GM12864 (cell line): ENCODE measurements around the gene COL6A3.

Source experiments
- DNase-seq: peaks from one replicate; pipeline ENCODE4 v3.0.0-alpha.2; 2011; ENCODE audit warnings: low read depth
- H3K4me3 ChIP-seq: 2 replicates; pipeline ENCODE4 v1.5.1; 2011; ENCODE audit warnings: mild to moderate bottlenecking, low read depth, low read length, control low read depth
- TF ChIP-seq, protein P1 (sequence below): IDR thresholded peaks from 2 replicates; pipeline ENCODE4 v1.5.1; 2011; ENCODE audit warnings: low read depth, mild to moderate bottlenecking, moderate library complexity, low read length, control low read depth, inconsistent platforms; ENCODE audit errors: missing control alignments

Gene COL6A3

DNA sequence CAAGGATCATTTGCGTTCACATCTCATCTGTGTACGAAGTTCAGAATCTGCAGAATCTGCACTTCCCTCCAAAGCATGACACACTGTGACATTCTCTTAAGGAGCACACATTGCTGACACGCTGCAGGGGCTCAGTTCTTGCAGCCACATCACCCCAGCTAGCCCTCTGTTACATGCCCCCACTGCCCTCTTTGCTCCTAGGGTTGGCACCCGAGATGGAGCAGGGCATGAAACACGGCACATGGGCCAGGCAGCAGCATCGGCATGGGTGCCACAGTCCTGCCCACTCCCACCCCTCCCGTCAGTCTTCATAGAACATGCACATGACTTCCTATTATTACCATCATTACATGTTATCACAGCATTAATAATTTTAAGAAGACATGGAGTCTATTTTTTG is 76.4 kb downstream of the COL6A3 start:
- TF ChIP-seq, protein P1, sequence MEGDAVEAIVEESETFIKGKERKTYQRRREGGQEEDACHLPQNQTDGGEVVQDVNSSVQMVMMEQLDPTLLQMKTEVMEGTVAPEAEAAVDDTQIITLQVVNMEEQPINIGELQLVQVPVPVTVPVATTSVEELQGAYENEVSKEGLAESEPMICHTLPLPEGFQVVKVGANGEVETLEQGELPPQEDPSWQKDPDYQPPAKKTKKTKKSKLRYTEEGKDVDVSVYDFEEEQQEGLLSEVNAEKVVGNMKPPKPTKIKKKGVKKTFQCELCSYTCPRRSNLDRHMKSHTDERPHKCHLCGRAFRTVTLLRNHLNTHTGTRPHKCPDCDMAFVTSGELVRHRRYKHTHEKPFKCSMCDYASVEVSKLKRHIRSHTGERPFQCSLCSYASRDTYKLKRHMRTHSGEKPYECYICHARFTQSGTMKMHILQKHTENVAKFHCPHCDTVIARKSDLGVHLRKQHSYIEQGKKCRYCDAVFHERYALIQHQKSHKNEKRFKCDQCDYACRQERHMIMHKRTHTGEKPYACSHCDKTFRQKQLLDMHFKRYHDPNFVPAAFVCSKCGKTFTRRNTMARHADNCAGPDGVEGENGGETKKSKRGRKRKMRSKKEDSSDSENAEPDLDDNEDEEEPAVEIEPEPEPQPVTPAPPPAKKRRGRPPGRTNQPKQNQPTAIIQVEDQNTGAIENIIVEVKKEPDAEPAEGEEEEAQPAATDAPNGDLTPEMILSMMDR: no peak
- no peak overlapping the region for H3K4me3 ChIP-seq
- DNase-seq: no peak

DNA sequence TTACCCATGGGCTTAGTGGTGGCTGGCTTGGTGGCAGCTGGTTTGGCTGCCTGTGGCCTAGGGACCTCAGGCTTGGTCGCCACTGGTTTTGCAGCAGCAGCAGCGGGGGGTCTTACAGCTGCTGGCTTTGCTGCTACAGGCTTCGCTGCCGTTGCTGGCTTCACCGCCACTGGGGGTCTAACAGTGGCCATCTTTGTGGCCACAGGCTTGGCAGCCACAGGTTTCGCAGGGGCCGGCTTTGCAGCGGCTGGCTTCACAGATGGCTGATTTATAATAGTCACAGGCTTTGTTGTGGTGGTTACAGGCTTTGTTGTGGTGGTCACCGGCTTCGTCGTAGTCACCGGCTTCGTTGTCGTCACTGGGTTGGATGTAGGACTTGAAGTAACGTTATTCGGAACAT is 77.8 kb downstream of the COL6A3 start:
- no peak for DNase-seq
- TF ChIP-seq, protein P1: no peak
- H3K4me3 ChIP-seq: no peak overlapping the region

DNA sequence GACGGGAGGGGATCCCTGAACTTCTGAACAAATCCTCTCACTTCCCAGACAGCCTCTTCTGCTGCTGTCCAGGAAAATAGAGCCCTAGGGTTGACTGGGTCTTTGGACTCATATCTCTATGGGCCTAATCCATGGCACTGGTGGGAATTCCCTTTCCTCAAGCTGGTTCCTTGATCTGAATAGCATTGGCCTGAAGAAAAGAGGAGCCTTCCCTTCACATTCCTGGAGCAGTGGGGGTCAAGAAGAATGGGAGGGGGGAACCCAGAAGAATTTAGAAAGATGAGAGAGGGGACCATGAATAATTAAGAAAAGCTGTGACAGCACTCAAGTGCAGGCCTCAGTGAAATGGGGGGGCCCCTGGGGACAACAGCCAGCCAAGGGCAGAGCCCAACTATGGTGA is 80.2 kb downstream of the COL6A3 start:
- H3K4me3 ChIP-seq: no peak overlapping the region
- DNase-seq: no peak
- TF ChIP-seq, protein P1: no peak

DNA sequence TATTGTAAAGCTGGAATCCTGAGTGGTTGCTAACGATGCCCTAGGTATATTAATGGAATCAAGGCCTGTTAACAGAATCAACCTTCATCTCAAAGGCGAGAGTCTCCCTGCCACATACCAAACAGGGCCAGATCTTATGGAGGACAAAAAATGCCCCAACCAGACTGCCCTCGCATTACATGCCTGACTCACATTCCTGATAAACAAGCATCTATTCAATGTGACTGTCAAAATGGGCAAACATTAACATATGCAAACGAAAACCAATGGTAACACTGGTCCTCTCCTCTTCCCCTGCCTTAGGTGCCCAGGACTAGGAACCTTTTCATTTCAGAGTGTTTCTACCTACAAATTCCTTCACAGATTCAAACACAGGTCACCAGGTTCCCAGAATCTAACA is 83.4 kb downstream of the COL6A3 start:
- TF ChIP-seq, protein P1: no peak
- DNase-seq: no peak
- H3K4me3 ChIP-seq: no peak overlapping the region

DNA sequence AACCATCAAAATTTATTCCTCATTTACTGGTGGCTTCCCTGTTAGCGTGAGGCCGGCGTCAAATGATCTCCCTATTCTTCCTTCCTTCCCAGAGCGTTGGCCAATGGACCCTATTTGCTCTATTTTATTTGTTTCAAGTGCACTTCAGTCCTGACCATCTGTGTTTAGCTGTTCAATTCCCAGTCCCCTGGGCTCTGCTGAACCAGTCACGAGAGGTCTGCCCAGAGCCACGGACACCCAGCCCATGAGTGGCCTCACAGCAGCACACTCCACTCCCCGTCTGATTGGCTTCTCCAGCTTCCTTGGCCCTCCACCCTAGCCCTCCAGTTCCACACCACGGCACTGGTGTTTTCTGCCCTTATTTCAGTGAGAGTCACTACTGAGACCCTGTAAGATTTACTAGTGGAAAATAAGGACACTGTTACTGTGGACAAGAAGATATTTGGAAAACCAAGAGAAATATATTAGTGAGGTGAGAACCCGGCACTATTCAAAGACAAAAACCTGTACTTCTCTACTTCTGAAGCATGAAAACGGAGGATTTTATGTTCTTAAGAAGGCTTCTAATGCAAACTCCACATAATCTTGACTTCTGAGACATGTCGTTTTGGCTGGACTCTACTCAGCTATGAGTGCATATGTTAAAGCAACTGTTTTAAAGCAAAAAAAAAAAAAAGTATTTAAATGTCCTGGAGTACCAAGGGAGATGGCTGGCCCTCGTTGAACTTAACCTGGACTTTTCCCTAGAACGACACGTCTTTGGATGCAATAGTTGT is 86.6 kb downstream of the COL6A3 start:
- TF ChIP-seq, protein P1: no peak
- DNase-seq: no peak
- H3K4me3 ChIP-seq: no peak overlapping the region

DNA sequence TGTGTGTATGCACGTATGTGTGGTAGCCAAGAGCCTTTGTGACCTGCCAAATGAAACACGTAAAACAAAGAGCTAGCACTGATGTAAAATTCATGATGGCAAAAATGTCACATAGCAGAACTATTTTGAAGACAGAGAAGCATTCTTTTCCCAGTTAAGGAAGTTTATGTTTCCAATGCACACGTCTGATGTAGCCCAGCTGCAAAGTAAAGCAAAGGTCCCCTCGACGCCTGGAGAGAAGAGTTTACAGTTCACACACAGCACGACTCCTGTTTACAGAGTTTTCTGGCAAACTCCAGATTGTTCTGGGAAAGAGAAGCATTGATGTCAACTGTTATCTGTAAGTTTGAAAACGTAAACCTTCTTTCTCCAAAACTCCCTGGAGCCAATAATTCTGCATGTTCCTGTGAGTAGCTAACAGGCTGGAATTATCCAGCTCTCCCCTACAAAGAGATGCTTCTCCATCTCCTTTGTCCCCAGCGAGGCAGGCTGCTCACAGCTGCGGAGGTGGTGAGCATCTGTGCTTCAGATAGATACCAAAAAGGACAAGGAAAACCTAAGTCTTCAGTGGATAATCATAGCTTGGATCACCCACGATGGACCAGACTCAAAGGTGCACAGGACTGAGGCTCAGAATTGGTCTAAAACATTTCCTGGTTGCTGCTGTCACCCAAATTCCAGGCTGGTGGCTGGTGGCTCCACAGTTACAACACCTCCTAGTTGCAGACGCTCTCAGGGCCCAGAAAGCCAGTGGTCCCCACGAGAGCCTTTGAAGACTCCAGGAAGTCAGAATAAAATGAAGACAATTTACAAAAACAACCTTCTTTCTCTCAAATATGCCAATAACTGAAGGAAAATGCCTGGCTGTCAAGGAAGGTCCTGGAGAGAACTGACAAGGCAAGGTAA is 87.4 kb downstream of the COL6A3 start:
- DNase-seq: no peak
- H3K4me3 ChIP-seq: no peak overlapping the region
- TF ChIP-seq, protein P1: no peak
